Activated naive CD8-positive, alpha-beta T cell treated with anti-CD3 and anti-CD28 coated beads, Interleukin-2, amount 50 U/mL, for 24 hours (primary cell): Measurements from ENCODE around the gene KIFAP3.
"Not testable (repeated sequence)": the region's sequence is repeated elsewhere in the genome, so short reads cannot be mapped to it uniquely, and the experiment has no call there.

ENCODE experiments used
- ATAC-seq: fragments of 150-1000 bp; cut with Tn5 transposase; one replicate; pipeline ENCODE4 v1.10.0; 2021
- DNase-seq: peaks from one replicate; pipeline ENCODE4 v3.0.0; 2021
- H3K27ac Mint-ChIP-seq: one replicate; pipeline ENCODE4 v1.8.0; 2021; ENCODE audit warnings: mild to moderate bottlenecking, mixed read lengths
- H3K27me3 Mint-ChIP-seq: one replicate; pipeline ENCODE4 v1.8.0; 2021; ENCODE audit warnings: mixed read lengths
- H3K36me3 Mint-ChIP-seq: one replicate; pipeline ENCODE4 v1.8.0; 2021; ENCODE audit warnings: low read depth, mixed read lengths
- H3K4me1 Mint-ChIP-seq: one replicate; pipeline ENCODE4 v1.8.0; 2021; ENCODE audit warnings: mixed read lengths
- H3K4me3 Mint-ChIP-seq: one replicate; pipeline ENCODE4 v1.8.0; 2021; ENCODE audit warnings: mild to moderate bottlenecking, moderate library complexity, mixed read lengths
- H3K9me3 Mint-ChIP-seq: one replicate; pipeline ENCODE4 v1.8.0; 2021; ENCODE audit warnings: mixed read lengths

KIFAP3 gene

GRCh38 chr1:170032531-170033280 lies 41.8 kb downstream of the KIFAP3 start:
- Mint-ChIP-seq H3K4me3 (no peak overlapping the region), H3K27ac (no peak overlapping the region), H3K4me1 (peaks cover 5% of the 10 kb centered on the region), H3K36me3 (peaks cover 22% of the 10 kb centered on the region), H3K27me3 (no peaks in the 10 kb centered on the region), H3K9me3 (peaks cover 11% of the 10 kb centered on the region)
- ATAC-seq (no peak), DNase-seq (no peak)

- no peak overlapping the region for H3K27ac Mint-ChIP-seq
- no peak overlapping the region for H3K4me3 Mint-ChIP-seq
- H3K27me3 Mint-ChIP-seq: no peaks in the 10 kb centered on the region
- ATAC-seq (no peak), DNase-seq (no peak)
- H3K36me3 Mint-ChIP-seq: peaks cover 30% of the 10 kb centered on the region
- peaks cover 22% of the 10 kb centered on the region for H3K9me3 Mint-ChIP-seq
- peaks cover 5% of the 10 kb centered on the region for H3K4me1 Mint-ChIP-seq
Observed at GRCh38 chr1:170030212-170030611, 44.3 kb downstream of the KIFAP3 start.

GRCh38 chr1:170027760-170028159 lies 46.7 kb downstream of the KIFAP3 start:
- Mint-ChIP-seq H3K4me1 (peaks cover 5% of the 10 kb centered on the region), H3K4me3 (no peak overlapping the region), H3K9me3 (peaks cover 22% of the 10 kb centered on the region), H3K36me3 (peaks cover 29% of the 10 kb centered on the region), H3K27me3 (no peaks in the 10 kb centered on the region), H3K27ac (no peak overlapping the region)
- no peak for ATAC-seq
- DNase-seq: no peak

- Mint-ChIP-seq H3K9me3 (peaks cover 5% of the 10 kb centered on the region), H3K27ac (no peak overlapping the region), H3K36me3 (peaks cover 26% of the 10 kb centered on the region), H3K27me3 (no peaks in the 10 kb centered on the region), H3K4me3 (no peak overlapping the region), H3K4me1 (no peaks in the 10 kb centered on the region)
- ATAC-seq: no peak
- DNase-seq: no peak
Observed at GRCh38 chr1:170020859-170021258, 53.6 kb downstream of the KIFAP3 start.

GRCh38 chr1:170017478-170017877 lies 57.0 kb downstream of the KIFAP3 start:
- peaks cover 31% of the 10 kb centered on the region for H3K36me3 Mint-ChIP-seq
- H3K4me1 Mint-ChIP-seq: no peaks in the 10 kb centered on the region
- DNase-seq: no peak
- H3K27me3 Mint-ChIP-seq: no peaks in the 10 kb centered on the region
- no peak for ATAC-seq
- H3K9me3 Mint-ChIP-seq: peaks cover 5% of the 10 kb centered on the region
- H3K27ac Mint-ChIP-seq: no peak overlapping the region
- H3K4me3 Mint-ChIP-seq: no peak overlapping the region

GRCh38 chr1:170012920-170013319 lies 61.6 kb downstream of the KIFAP3 start:
- Mint-ChIP-seq H3K9me3 (no peaks in the 10 kb centered on the region), H3K4me3 (no peak overlapping the region), H3K36me3 (peaks cover 25% of the 10 kb centered on the region), H3K27me3 (no peaks in the 10 kb centered on the region), H3K4me1 (no peaks in the 10 kb centered on the region), H3K27ac (no peak overlapping the region)
- ATAC-seq (no peak), DNase-seq (no peak)

- peak; percentile 5 for DNase-seq
- no peak for ATAC-seq
- H3K27me3 Mint-ChIP-seq: no peaks in the 10 kb centered on the region
- H3K27ac Mint-ChIP-seq: no peak overlapping the region
- no peaks in the 10 kb centered on the region for H3K4me1 Mint-ChIP-seq
- H3K4me3 Mint-ChIP-seq: no peak overlapping the region
- H3K9me3 Mint-ChIP-seq: peaks cover 8% of the 10 kb centered on the region
- H3K36me3 Mint-ChIP-seq: peaks cover 19% of the 10 kb centered on the region
Observed at GRCh38 chr1:170010443-170010842, 64.1 kb downstream of the KIFAP3 start.

GRCh38 chr1:170009551-170009950 lies 64.9 kb downstream of the KIFAP3 start:
- DNase-seq (no peak), ATAC-seq (no peak)
- H3K4me1 Mint-ChIP-seq: no peaks in the 10 kb centered on the region
- peaks cover 8% of the 10 kb centered on the region for H3K9me3 Mint-ChIP-seq
- H3K27ac Mint-ChIP-seq: no peak overlapping the region
- no peaks in the 10 kb centered on the region for H3K27me3 Mint-ChIP-seq
- H3K4me3 Mint-ChIP-seq: no peak overlapping the region
- H3K36me3 Mint-ChIP-seq: peaks cover 18% of the 10 kb centered on the region

- not testable (repeated sequence) for H3K27ac Mint-ChIP-seq, DNase-seq, H3K4me1 Mint-ChIP-seq, H3K9me3 Mint-ChIP-seq, H3K4me3 Mint-ChIP-seq, H3K27me3 Mint-ChIP-seq, ATAC-seq
- H3K36me3 Mint-ChIP-seq: peaks cover 14% of the 10 kb centered on the region
Observed at GRCh38 chr1:170008745-170009144, 65.8 kb downstream of the KIFAP3 start.

- not testable (repeated sequence) for ATAC-seq, H3K4me1 Mint-ChIP-seq, DNase-seq, H3K27ac Mint-ChIP-seq, H3K27me3 Mint-ChIP-seq, H3K4me3 Mint-ChIP-seq, H3K36me3 Mint-ChIP-seq, H3K9me3 Mint-ChIP-seq
Observed at GRCh38 chr1:170003270-170003835, 71.1 kb downstream of the KIFAP3 start.

GRCh38 chr1:170001266-170001665 lies 73.2 kb downstream of the KIFAP3 start:
- Mint-ChIP-seq H3K27ac (no peak overlapping the region), H3K36me3 (peaks cover 4% of the 10 kb centered on the region), H3K4me1 (no peaks in the 10 kb centered on the region), H3K4me3 (no peak overlapping the region), H3K9me3 (no peaks in the 10 kb centered on the region), H3K27me3 (no peaks in the 10 kb centered on the region)
- DNase-seq (no peak), ATAC-seq (no peak)

GRCh38 chr1:169999761-170000160 lies 74.7 kb downstream of the KIFAP3 start:
- Mint-ChIP-seq H3K4me3 (no peak overlapping the region), H3K27ac (no peak overlapping the region), H3K4me1 (peaks cover 1% of the 10 kb centered on the region), H3K9me3 (no peaks in the 10 kb centered on the region), H3K27me3 (no peaks in the 10 kb centered on the region), H3K36me3 (peaks cover 4% of the 10 kb centered on the region)
- ATAC-seq (no peak), DNase-seq (no peak)

- no peak overlapping the region for H3K4me3 Mint-ChIP-seq
- H3K4me1 Mint-ChIP-seq: peaks cover 1% of the 10 kb centered on the region
- H3K9me3 Mint-ChIP-seq: no peaks in the 10 kb centered on the region
- DNase-seq (no peak), ATAC-seq (no peak)
- no peaks in the 10 kb centered on the region for H3K27me3 Mint-ChIP-seq
- peaks cover 4% of the 10 kb centered on the region for H3K36me3 Mint-ChIP-seq
- H3K27ac Mint-ChIP-seq: no peak overlapping the region
Observed at GRCh38 chr1:169999331-169999741, 75.2 kb downstream of the KIFAP3 start.

- H3K27ac Mint-ChIP-seq: no peak overlapping the region
- peaks cover 6% of the 10 kb centered on the region for H3K36me3 Mint-ChIP-seq
- DNase-seq: no peak
- H3K4me3 Mint-ChIP-seq: no peak overlapping the region
- no peaks in the 10 kb centered on the region for H3K9me3 Mint-ChIP-seq
- H3K4me1 Mint-ChIP-seq: peaks cover 1% of the 10 kb centered on the region
- no peak for ATAC-seq
- H3K27me3 Mint-ChIP-seq: no peaks in the 10 kb centered on the region
Observed at GRCh38 chr1:169995993-169996392, 78.5 kb downstream of the KIFAP3 start.

GRCh38 chr1:169989246-169989645 lies 85.2 kb downstream of the KIFAP3 start:
- Mint-ChIP-seq H3K9me3 (no peaks in the 10 kb centered on the region), H3K27ac (no peak overlapping the region), H3K36me3 (peaks cover 1% of the 10 kb centered on the region), H3K27me3 (no peaks in the 10 kb centered on the region), H3K4me3 (no peak overlapping the region), H3K4me1 (no peaks in the 10 kb centered on the region)
- DNase-seq (no peak), ATAC-seq (no peak)
